H1 (cell line): ENCODE measurements around the gene MTF1. TPM values are rescaled to one million over a fixed set of nuclear protein-coding genes. Genes with fewer than 3 reads are reported as not detected.
A peak's percentile ranks its signal among the peaks of the same experiment; 100 is the strongest.

Source experiments
- CTCF ChIA-PET: fragments of 300-600 bp; sonication (Branson Sonifier 250); formaldehyde crosslinking; loops from one replicate; lab custom pipeline; 2021; ENCODE audit not compliant: partially characterized antibody; lab: Charles Lee
- POLR2A ChIA-PET: fragments of 300-600 bp; sonication (Branson Sonifier 250); formaldehyde crosslinking; loops from one replicate; lab custom pipeline; 2021; ENCODE audit warnings: inconsistent platforms; ENCODE audit not compliant: partially characterized antibody; lab: Charles Lee
- DNase-seq, 2 experiments: peaks; one replicate each; pipeline versions ENCODE4 v3.0.0 to v3.0.0-alpha.2; 2010 to 2022; ENCODE audit warnings: low spot score in 2 of 2, low read depth in 1 of 2, mixed read lengths in 1 of 2
- FAIRE-seq: peaks from 2 replicates; lab custom pipeline; 2011; peaks lifted over from hg19 to GRCh38; lab: Jason Lieb, UNC
- H2AFZ ChIP-seq: 2 replicates; pipeline ENCODE4 v1.8.1; 2012; ENCODE audit warnings: low read length, inconsistent platforms
- H2AK5ac ChIP-seq: 2 replicates; pipeline ENCODE4 v1.6.1; 2013; ENCODE audit warnings: low read depth, low read length
- H2BK120ac ChIP-seq: replicated peaks from 2 replicates; pipeline ENCODE3; 2013; ENCODE audit warnings: low read depth, low read length, inconsistent platforms
- H2BK12ac ChIP-seq: 2 replicates; pipeline ENCODE4 v1.6.1; 2013; ENCODE audit warnings: low read depth, low read length
- H2BK15ac ChIP-seq: 2 replicates; pipeline ENCODE4 v1.6.1; 2013; ENCODE audit warnings: low read length
- H2BK20ac ChIP-seq: 2 replicates; pipeline ENCODE4 v1.6.1; 2013; ENCODE audit warnings: low read length
- H2BK5ac ChIP-seq: 2 replicates; pipeline ENCODE4 v1.6.1; 2013; ENCODE audit warnings: low read depth, low read length
- H3K14ac ChIP-seq: 2 replicates; pipeline ENCODE4 v1.6.1; 2013; ENCODE audit warnings: inconsistent platforms; ENCODE audit not compliant: insufficient read length
- H3K18ac ChIP-seq: 2 replicates; pipeline ENCODE4 v1.6.1; 2013; ENCODE audit warnings: low read length; ENCODE audit errors: extremely low read depth
- H3K23ac ChIP-seq: 2 replicates; pipeline ENCODE4 v1.6.1; 2013; ENCODE audit warnings: inconsistent platforms; ENCODE audit not compliant: insufficient read length
- H3K23me2 ChIP-seq: 2 replicates; pipeline ENCODE4 v1.6.1; 2013; ENCODE audit warnings: low read depth, low read length
- H3K27ac ChIP-seq: 2 replicates; pipeline ENCODE4 v1.6.1; 2011; ENCODE audit warnings: low read depth, low read length, inconsistent platforms
- H3K27me3 ChIP-seq, 4 experiments: replicated peaks in 1 of 4; 1 replicate in 1 of 4; 2 replicates in 3 of 4; pipeline versions ENCODE4 v1.6.1 to v1.8.1; 2011 to 2013; ENCODE audit warnings: low read length in 3 of 4, mild to moderate bottlenecking in 3 of 4, inconsistent platforms in 2 of 4, mixed read lengths in 2 of 4, moderate library complexity in 1 of 4; ENCODE audit not compliant: control insufficient read depth in 3 of 4, insufficient read depth in 3 of 4; ENCODE audit errors: extremely low read depth in 1 of 4
- H3K36me3 ChIP-seq, 4 experiments: 2 replicates each; pipeline versions ENCODE4 v1.6.1 to v1.8.1; 2011 to 2013; ENCODE audit warnings: mild to moderate bottlenecking in 4 of 4, low read length in 3 of 4, moderate library complexity in 2 of 4, control low read depth in 1 of 4, inconsistent platforms in 1 of 4; ENCODE audit not compliant: insufficient read depth in 4 of 4, control insufficient read depth in 2 of 4
- H3K4ac ChIP-seq: replicated peaks from 2 replicates; pipeline ENCODE3; 2013; ENCODE audit warnings: low read length, low read depth, mixed read lengths, inconsistent platforms; ENCODE audit not compliant: insufficient read length
- H3K4me1 ChIP-seq, 4 experiments: replicated peaks in 1 of 4; 1 replicate in 1 of 4; 2 replicates in 3 of 4; pipeline versions ENCODE4 v1.6.1 to v1.8.1; 2011 to 2013; ENCODE audit warnings: low read length in 3 of 4, inconsistent platforms in 2 of 4, mixed read lengths in 1 of 4; ENCODE audit not compliant: insufficient read depth in 4 of 4, control insufficient read depth in 3 of 4
- H3K4me2 ChIP-seq, 2 experiments: 2 replicates each; pipeline versions ENCODE4 v1.6.1 to v1.8.1; 2011 to 2013; ENCODE audit warnings: low read depth in 2 of 2, low read length in 2 of 2, control low read depth in 1 of 2, inconsistent platforms in 1 of 2, mild to moderate bottlenecking in 1 of 2; ENCODE audit not compliant: insufficient read depth in 1 of 2
- H3K4me3 ChIP-seq, 4 experiments: fragments of 200-600, 300-600 bp in 1 of 4; sonication (generic), shearing (Covaris generic), sonication (Bioruptor Twin) in 1 of 4; 2 replicates each; pipeline versions ENCODE4 v1.5.1 to v1.8.1; 2011 to 2016; ENCODE audit warnings: low read length in 4 of 4, low read depth in 3 of 4, control low read depth in 2 of 4, inconsistent platforms in 2 of 4, mild to moderate bottlenecking in 2 of 4, mixed read lengths in 1 of 4, moderate library complexity in 1 of 4; ENCODE audit not compliant: insufficient read depth in 2 of 4; ENCODE audit errors: extremely low read depth in 1 of 4
- H3K56ac ChIP-seq: replicated peaks from 2 replicates; pipeline ENCODE3; 2013; ENCODE audit warnings: low read depth, mild to moderate bottlenecking, mixed read lengths, low read length, inconsistent platforms; ENCODE audit not compliant: insufficient read length
- H3K79me1 ChIP-seq: 2 replicates; pipeline ENCODE4 v1.6.1; 2013; ENCODE audit warnings: low read depth, low read length, control low read depth
- H3K79me2 ChIP-seq, 2 experiments: 2 replicates each; pipeline versions ENCODE4 v1.6.1 to v1.8.1; 2012 to 2013; ENCODE audit warnings: low read length in 2 of 2, mild to moderate bottlenecking in 2 of 2, inconsistent platforms in 1 of 2; ENCODE audit not compliant: insufficient read depth in 2 of 2, control insufficient read depth in 1 of 2
- H3K9ac ChIP-seq, 4 experiments: replicated peaks in 1 of 4; 1 replicate in 1 of 4; 2 replicates in 3 of 4; pipeline versions ENCODE4 v1.6.1 to v1.8.1; 2011 to 2013; ENCODE audit warnings: low read depth in 3 of 4, low read length in 3 of 4, control low read depth in 2 of 4, mild to moderate bottlenecking in 2 of 4, moderate library complexity in 2 of 4, inconsistent platforms in 1 of 4; ENCODE audit errors: extremely low read depth in 1 of 4
- H3K9me3 ChIP-seq, 2 experiments: 2 replicates each; pipeline versions ENCODE4 v1.6.1 to v1.8.1; 2012 to 2013; ENCODE audit warnings: mild to moderate bottlenecking in 2 of 2, moderate library complexity in 2 of 2, control low read depth in 1 of 2, inconsistent platforms in 1 of 2, low read depth in 1 of 2, low read length in 1 of 2, mixed read lengths in 1 of 2; ENCODE audit not compliant: insufficient read depth in 2 of 2
- H4K20me1 ChIP-seq, 2 experiments: replicated peaks in 1 of 2; 2 replicates each; pipeline versions ENCODE3 to v1.8.1; 2011 to 2013; ENCODE audit warnings: inconsistent platforms in 2 of 2, low read length in 2 of 2, mild to moderate bottlenecking in 1 of 2; ENCODE audit not compliant: insufficient read depth in 2 of 2, control insufficient read depth in 1 of 2
- H4K5ac ChIP-seq: 2 replicates; pipeline ENCODE4 v1.6.1; 2013; ENCODE audit warnings: low read length, low read depth, mixed read lengths, inconsistent platforms; ENCODE audit not compliant: insufficient read length
- H4K8ac ChIP-seq: 2 replicates; pipeline ENCODE4 v1.8.0; 2013; ENCODE audit warnings: mild to moderate bottlenecking, moderate library complexity, low read length, inconsistent platforms; ENCODE audit not compliant: insufficient read depth; ENCODE audit errors: extremely low read depth
- H4K91ac ChIP-seq: replicated peaks from 2 replicates; pipeline ENCODE3; 2013; ENCODE audit warnings: low read length, mixed read lengths, inconsistent platforms; ENCODE audit not compliant: insufficient read length
- BCL11A ChIP-seq, 2 experiments: IDR thresholded peaks; one replicate each; pipeline ENCODE4 v1.6.1; 2011; ENCODE audit warnings: low read depth in 2 of 2, low read length in 2 of 2, mild to moderate bottlenecking in 2 of 2
- CTCF ChIP-seq, 3 experiments: IDR thresholded peaks; 1 replicate in 2 of 3; 2 replicates in 1 of 3; pipeline versions ENCODE4 v1.5.1 to v1.6.1; 2011; ENCODE audit warnings: low read length in 3 of 3, mild to moderate bottlenecking in 3 of 3, inconsistent platforms in 2 of 3, low read depth in 1 of 3, moderate library complexity in 1 of 3; ENCODE audit not compliant: insufficient read depth in 1 of 3; ENCODE audit errors: control extremely low read depth in 1 of 3
- EP300 ChIP-seq, 2 experiments: IDR thresholded peaks; 1 replicate in 1 of 2; 2 replicates in 1 of 2; pipeline ENCODE4 v1.6.1; 2011 to 2012; ENCODE audit warnings: low read depth in 2 of 2, low read length in 2 of 2, mild to moderate bottlenecking in 2 of 2, borderline replicate concordance in 1 of 2, inconsistent platforms in 1 of 2, moderate library complexity in 1 of 2
- RAD21 ChIP-seq, 2 experiments: IDR thresholded peaks in 1 of 2; conservative IDR thresholded peaks in 1 of 2; 2 replicates each; pipeline ENCODE4 v1.6.1; 2011; ENCODE audit warnings: low read depth in 2 of 2, low read length in 2 of 2, improper control_type of control experiment in 1 of 2, inconsistent platforms in 1 of 2, mild to moderate bottlenecking in 1 of 2, moderate library complexity in 1 of 2
- RBBP5 ChIP-seq: IDR thresholded peaks from 2 replicates; pipeline ENCODE4 v1.7.1; 2012; ENCODE audit warnings: low read depth, mild to moderate bottlenecking, inconsistent platforms, low read length, moderate library complexity, borderline replicate concordance
- SIRT6 ChIP-seq: IDR thresholded peaks from one replicate; pipeline ENCODE4 v1.7.1; 2012; ENCODE audit warnings: low read length, inconsistent platforms
- WGBS, 2 experiments: shearing (Covaris generic) in 1 of 2; methylation state at CpG; one replicate each; pipeline versions ENCODE4 v1.1.6 to v1.1.7; 2013 to 2015; ENCODE audit warnings: low lambda C conversion rate in 2 of 2, mixed read lengths in 2 of 2, inconsistent platforms in 1 of 2, low coverage in 1 of 2, missing lambda C conversion rate in 1 of 2; ENCODE audit not compliant: insufficient replicate concordance in 2 of 2, insufficient coverage in 1 of 2, insufficient read length in 1 of 2; ENCODE audit errors: extremely low coverage in 1 of 2, missing lambda C conversion rate in 1 of 2; 5-methylcytosine and 5-hydroxymethylcytosine counted together
- polyA plus RNA-seq, 7 experiments: library from polyadenylated mRNA; depleted of rRNA in 3 of 7; stranded (reverse) in 5 of 7; unstranded in 2 of 7; fragments of >200 nt in 5 of 7; fragments of 200-250 nt in 2 of 7; gene quantifications; 1 replicate in 5 of 7; 2 replicates in 1 of 7; 4 replicates in 1 of 7; pipeline versions ENCODE4 v1.2.1 to v1.2.3, GENCODE V29; 2011 to 2013; ENCODE audit warnings: missing spikeins in 2 of 7, mixed read lengths in 2 of 7
- total RNA-seq: library from RNA; stranded (reverse); fragmentation: NEBNext Ultra II Directional; extraction: Animal tissue kit (Norgen Biotek cat#: 25700); gene quantifications from 2 replicates; pipeline ENCODE4 v1.2.1, GENCODE V29; 2021

The MTF1 gene
- total and polyA plus RNA-seq, 2 of the 8 experiments (the other 6 are each of a cell fraction or from before 2014, with no cell fraction given) = 4.0 to 15.5 TPM

GRCh38 chr1:37890378-37891014 is 31.1 kb upstream of the MTF1 start:
- H3K56ac ChIP-seq = no peak overlapping the region
- H2BK12ac ChIP-seq = no peak overlapping the region
- H3K79me1 ChIP-seq = no peaks in the 10 kb centered on the region
- no peaks in the 10 kb centered on the region for H3K4me1 ChIP-seq
- WGBS, 2 experiments = 79% methylated on average over 4 of the region's 4 CpGs; no CpG with 5 or more reads in 1 of the 2 experiments
- peak in 1 of 3 experiments; percentile 29; a peak in 1 of 4 replicates for TF ChIP-seq CTCF (IDR thresholded peaks at IDR 0.05; ENCODE audit: control extremely low read depth in 1 of 3, insufficient read depth in 1 of 3, low read depth in 1 of 3, low read length in 3 of 3)
- no peak for TF ChIP-seq BCL11A (IDR thresholded peaks at IDR 0.05; ENCODE audit: low read depth in 2 of 2, low read length in 2 of 2)
- peak; percentile 59 to 60 for TF ChIP-seq RAD21 (IDR thresholded peaks at IDR 0.05 in 1 of 2, conservative IDR thresholded peaks at IDR 0.05 in 1 of 2; ENCODE audit: low read depth in 2 of 2, low read length in 2 of 2)
- no peak for TF ChIP-seq SIRT6
- no peak for TF ChIP-seq RBBP5
- TF ChIP-seq EP300 (IDR thresholded peaks at IDR 0.05; ENCODE audit: borderline replicate concordance in 1 of 2, low read depth in 2 of 2, low read length in 2 of 2) = no peak
- no peak overlapping the region for H3K4me3 ChIP-seq
- H3K18ac ChIP-seq = no peak overlapping the region
- H3K4me2 ChIP-seq = no peak overlapping the region
- no peak overlapping the region for H3K23ac ChIP-seq
- H4K8ac ChIP-seq = no peak overlapping the region
- no peak overlapping the region for H3K9ac ChIP-seq
- H4K5ac ChIP-seq = no peak overlapping the region
- H2BK20ac ChIP-seq = no peak overlapping the region
- H3K79me2 ChIP-seq = no peaks in the 10 kb centered on the region
- no peaks in the 10 kb centered on the region; a peak in 1 of 4 replicates for H3K9me3 ChIP-seq
- H3K23me2 ChIP-seq = no peaks in the 10 kb centered on the region
- CTCF ChIA-PET = interaction anchor here (0.7 to 1.9 kb wide), 8 partner anchors 9 to 85 kb away, joined by 3 to 9 read pairs (median 5); no protein-coding TSS in a partner anchor
- H2BK15ac ChIP-seq = no peak overlapping the region
- H3K36me3 ChIP-seq = peaks cover 8 to 31% (median 19%) of the 10 kb centered on the region in 4 experiments
- no peak overlapping the region for H3K14ac ChIP-seq
- H3K27ac ChIP-seq = no peak overlapping the region
- H3K27me3 ChIP-seq = no peaks in the 10 kb centered on the region
- DNase-seq (no peak), FAIRE-seq (no peak)
- no peak overlapping the region for H3K4ac ChIP-seq
- no peaks in the 10 kb centered on the region for H4K20me1 ChIP-seq
- H4K91ac ChIP-seq = no peak overlapping the region
- H2AK5ac ChIP-seq = no peak overlapping the region
- H2BK5ac ChIP-seq = no peak overlapping the region
- POLR2A ChIA-PET = interaction anchor here (0.8 kb wide), 1 partner anchor 11 kb away, joined by 5 read pairs; no protein-coding TSS in a partner anchor
- no peak overlapping the region for H2BK120ac ChIP-seq
- H2AFZ ChIP-seq = no peak overlapping the region
